GM19043 (cell line): ENCODE data around the gene MROH2A.
"Not testable (repeated sequence)": the region's sequence is repeated elsewhere in the genome, so short reads cannot be mapped to it uniquely, and the experiment has no call there.

Experiments used
- ATAC-seq: cut with Tn5 transposase; IDR thresholded peaks from one replicate; pipeline ENCODE4 v1.9.1; 2021; ENCODE audit warnings: low read depth; ENCODE audit not compliant: unreplicated experiment

MROH2A gene

GRCh38 chr2:233853353-233853752 is 75.2 kb downstream of the MROH2A start:
- no peak for ATAC-seq

GRCh38 chr2:233853883-233854240 is 75.7 kb downstream of the MROH2A start:
- ATAC-seq, result no peak

- ATAC-seq, result peak; percentile 96
Observed at GRCh38 chr2:233854241-233854981, 76.3 kb downstream of the MROH2A start, which contains the start of gene HJURP. HJURP (minus strand) TSS chr2:233854535; CDS start chr2:233854500, 35 bp downstream.

- ATAC-seq, result no peak
Observed at GRCh38 chr2:233855345-233855744, 77.2 kb downstream of the MROH2A start.

- no peak for ATAC-seq
Observed at GRCh38 chr2:233856184-233856583, 78.1 kb downstream of the MROH2A start.

GRCh38 chr2:233857511-233858141 is 79.5 kb downstream of the MROH2A start:
- no peak for ATAC-seq

- ATAC-seq, result no peak
Observed at GRCh38 chr2:233858331-233858730, 80.2 kb downstream of the MROH2A start.

- ATAC-seq, result no peak
Observed at GRCh38 chr2:233862261-233862768, 84.2 kb downstream of the MROH2A start.

- no peak for ATAC-seq
Observed at GRCh38 chr2:233865838-233866237, 87.7 kb downstream of the MROH2A start.

- no peak for ATAC-seq
Observed at GRCh38 chr2:233866479-233866878, 88.3 kb downstream of the MROH2A start.

GRCh38 chr2:233867993-233868532 is 89.9 kb downstream of the MROH2A start, which contains the start of gene MSL3B:
MSL3B (minus strand) TSS chr2:233868386.
- peak; percentile 49 for ATAC-seq

- no peak for ATAC-seq
Observed at GRCh38 chr2:233871432-233871831, 93.3 kb downstream of the MROH2A start.

GRCh38 chr2:233872125-233872524 is 94.0 kb downstream of the MROH2A start:
- ATAC-seq, result not testable (repeated sequence)

GRCh38 chr2:233882353-233882752 is 104.2 kb downstream of the MROH2A start:
- no peak for ATAC-seq
